GM21529 (cell line): ENCODE measurements around the gene HRH3.

Experiments used
- ATAC-seq: cut with Tn5 transposase; IDR thresholded peaks from one replicate; pipeline ENCODE4 v1.9.1; 2021; ENCODE audit not compliant: unreplicated experiment

HRH3 gene

GRCh38 chr20:62216636-62217566, 3.2 kb downstream of the HRH3 start:
- ATAC-seq = no peak

GRCh38 chr20:62215991-62216635, 4.0 kb downstream of the HRH3 start:
- no peak for ATAC-seq

GRCh38 chr20:62215020-62215990, 4.8 kb downstream of the HRH3 start:
- no peak for ATAC-seq

- ATAC-seq = no peak
Observed at GRCh38 chr20:62214067-62214466, 6.0 kb downstream of the HRH3 start.

- ATAC-seq = no peak
Observed at GRCh38 chr20:62212299-62212698, 7.8 kb downstream of the HRH3 start.

GRCh38 chr20:62211769-62212288, 8.2 kb downstream of the HRH3 start:
- no peak for ATAC-seq

GRCh38 chr20:62211216-62211615, 8.9 kb downstream of the HRH3 start:
- ATAC-seq = no peak

GRCh38 chr20:62210496-62210855, 9.6 kb downstream of the HRH3 start:
- ATAC-seq = no peak

GRCh38 chr20:62209850-62210495, 10.1 kb downstream of the HRH3 start:
- no peak for ATAC-seq

GRCh38 chr20:62208795-62209755, 11.0 kb downstream of the HRH3 start:
- ATAC-seq = no peak

GRCh38 chr20:62208061-62208794, 11.8 kb downstream of the HRH3 start:
- ATAC-seq = no peak

GRCh38 chr20:62206388-62206775, 13.7 kb downstream of the HRH3 start:
- no peak for ATAC-seq

- ATAC-seq = no peak
Observed at GRCh38 chr20:62205618-62206387, 14.3 kb downstream of the HRH3 start.

GRCh38 chr20:62203378-62204030, 16.6 kb downstream of the HRH3 start:
- no peak for ATAC-seq

GRCh38 chr20:62202676-62203377, 17.3 kb downstream of the HRH3 start:
- no peak for ATAC-seq

- ATAC-seq = no peak
Observed at GRCh38 chr20:62202083-62202395, 18.0 kb downstream of the HRH3 start.
